ENCODE results near the gene PTPRN.
"Not testable (repeated sequence)": the region's sequence is repeated elsewhere in the genome, so short reads cannot be mapped to it uniquely, and the experiment has no call there.

The PTPRN gene

DNA sequence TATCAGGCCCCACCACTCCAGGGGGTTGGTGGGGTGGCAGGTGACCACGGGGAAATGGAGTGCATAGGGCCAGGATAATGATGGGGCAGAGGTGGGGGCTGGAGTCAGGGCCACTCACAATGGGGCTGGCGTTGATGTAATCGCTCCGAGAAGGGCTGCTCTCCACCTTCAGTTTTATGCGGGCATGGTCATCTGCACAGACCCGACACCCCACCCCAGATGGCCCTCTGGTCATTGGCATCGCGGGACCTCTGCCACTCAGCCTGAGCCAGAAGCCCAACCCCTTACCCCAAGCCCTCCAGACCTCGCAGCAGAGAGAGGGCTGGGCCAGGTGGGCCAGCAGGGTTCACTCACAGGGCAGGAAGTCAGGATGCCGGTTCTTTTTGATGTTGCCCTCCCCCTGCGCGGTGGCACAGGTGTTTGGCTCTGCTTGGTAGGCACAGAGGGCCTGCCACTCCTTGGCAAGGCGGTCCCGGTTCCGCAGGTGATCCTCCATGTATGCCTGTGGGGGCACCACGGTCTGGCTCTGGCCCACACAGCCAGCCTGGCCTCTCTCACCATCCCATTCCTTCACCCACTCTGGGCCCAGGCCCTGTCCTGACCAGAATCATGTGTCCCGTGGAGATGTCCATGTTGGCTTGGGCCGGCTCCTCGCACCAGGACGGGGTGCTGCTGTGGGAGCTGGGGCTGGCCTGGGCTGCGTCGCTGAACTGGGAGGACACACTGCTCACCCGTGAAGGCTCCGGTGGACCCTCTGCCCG is 12.4 kb downstream of the PTPRN start:
- Mint-ChIP-seq H3K36me3 (ENCODE audit: low read depth) (no peaks in the 10 kb centered on the region), H3K9me3 (no peaks in the 10 kb centered on the region), H3K4me3 (no peak overlapping the region), H3K27me3 (ENCODE audit: low read depth) (peaks cover 17% of the 10 kb centered on the region), H3K27ac (no peak overlapping the region), H3K4me1 (ENCODE audit: low read depth) (peaks cover 17% of the 10 kb centered on the region)

DNA sequence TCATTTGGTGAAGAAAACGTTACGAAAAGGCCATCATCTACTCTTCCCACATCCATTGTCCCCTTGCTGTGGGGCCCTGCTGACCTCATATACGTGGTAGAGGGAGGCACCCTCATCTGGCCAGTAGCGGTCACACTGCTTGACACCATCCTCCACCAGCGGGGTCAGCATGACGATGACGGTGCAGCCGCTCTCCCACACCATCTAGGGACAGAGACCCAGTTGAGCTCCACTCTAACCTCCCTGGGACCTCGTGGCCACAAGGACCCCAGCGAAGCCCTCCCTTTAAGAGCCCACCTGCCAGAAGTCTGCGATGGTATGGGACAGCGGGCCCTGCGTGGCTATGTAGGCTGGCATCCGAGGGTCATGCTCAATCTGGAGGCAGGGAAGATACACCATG is 13.1 kb downstream of the PTPRN start:
- H3K36me3 Mint-ChIP-seq (ENCODE audit: low read depth), result no peaks in the 10 kb centered on the region
- H3K9me3 Mint-ChIP-seq, result no peaks in the 10 kb centered on the region
- peaks cover 13% of the 10 kb centered on the region for H3K27me3 Mint-ChIP-seq (ENCODE audit: low read depth)
- H3K4me1 Mint-ChIP-seq (ENCODE audit: low read depth), result peaks cover 17% of the 10 kb centered on the region
- no peak overlapping the region for H3K27ac Mint-ChIP-seq
- H3K4me3 Mint-ChIP-seq, result no peak overlapping the region

DNA sequence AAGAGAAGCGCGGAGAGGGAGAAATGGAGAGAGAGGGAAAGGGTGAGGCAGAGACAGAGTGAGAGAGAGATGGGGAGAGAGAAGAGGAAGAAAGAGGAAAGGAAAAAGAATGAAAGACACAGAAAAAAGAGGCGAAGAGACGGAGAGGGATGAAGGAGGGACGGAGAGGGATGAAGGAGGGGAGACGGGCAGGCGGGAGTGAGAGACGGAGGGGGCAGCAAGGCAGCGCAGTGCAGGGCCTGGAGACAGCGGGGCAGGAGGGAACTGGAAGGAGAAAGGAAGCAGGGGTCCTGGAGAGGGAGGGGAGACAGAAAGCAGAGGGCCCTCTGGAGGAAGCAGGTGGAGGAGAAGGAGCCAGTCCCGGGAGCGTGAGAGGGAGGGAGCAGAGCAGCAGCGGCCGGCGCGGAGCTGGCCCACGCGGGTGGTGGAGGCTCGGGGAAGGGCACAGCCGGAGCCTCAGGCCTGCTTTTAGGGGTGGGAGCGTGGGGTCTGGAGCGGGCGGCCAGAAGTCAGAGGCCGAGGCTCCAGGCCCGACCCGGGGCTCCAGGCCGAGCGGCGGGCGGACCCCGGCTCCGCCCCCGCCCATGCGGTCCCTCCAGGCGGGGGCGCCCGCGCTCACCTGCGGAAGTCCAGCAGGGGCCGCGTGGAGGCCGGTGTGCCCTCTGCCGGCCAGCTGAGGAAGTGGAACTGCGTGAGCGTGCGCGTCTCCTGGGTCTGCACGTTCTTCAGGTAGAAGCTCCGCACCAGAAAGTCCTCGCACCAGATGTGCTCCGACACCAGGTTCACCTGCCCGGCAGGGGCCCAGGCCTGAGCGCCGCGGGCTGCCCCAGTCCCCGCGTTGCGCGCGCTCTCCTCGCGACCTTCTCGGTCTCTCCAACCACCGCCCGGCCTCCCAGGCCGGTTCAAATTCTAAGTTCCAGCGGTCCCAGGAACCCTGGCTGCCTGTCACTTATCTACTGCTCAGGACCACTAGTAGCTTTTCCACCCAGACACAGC is 14.5 kb downstream of the PTPRN start:
- H3K36me3 Mint-ChIP-seq (ENCODE audit: low read depth), result no peaks in the 10 kb centered on the region
- no peaks in the 10 kb centered on the region for H3K27me3 Mint-ChIP-seq (ENCODE audit: low read depth)
- H3K9me3 Mint-ChIP-seq, result no peaks in the 10 kb centered on the region
- H3K4me3 Mint-ChIP-seq, result peak overlapping the region; percentile 85
- H3K27ac Mint-ChIP-seq, result peak overlapping the region; percentile 81
- H3K4me1 Mint-ChIP-seq (ENCODE audit: low read depth), result peaks cover 17% of the 10 kb centered on the region

DNA sequence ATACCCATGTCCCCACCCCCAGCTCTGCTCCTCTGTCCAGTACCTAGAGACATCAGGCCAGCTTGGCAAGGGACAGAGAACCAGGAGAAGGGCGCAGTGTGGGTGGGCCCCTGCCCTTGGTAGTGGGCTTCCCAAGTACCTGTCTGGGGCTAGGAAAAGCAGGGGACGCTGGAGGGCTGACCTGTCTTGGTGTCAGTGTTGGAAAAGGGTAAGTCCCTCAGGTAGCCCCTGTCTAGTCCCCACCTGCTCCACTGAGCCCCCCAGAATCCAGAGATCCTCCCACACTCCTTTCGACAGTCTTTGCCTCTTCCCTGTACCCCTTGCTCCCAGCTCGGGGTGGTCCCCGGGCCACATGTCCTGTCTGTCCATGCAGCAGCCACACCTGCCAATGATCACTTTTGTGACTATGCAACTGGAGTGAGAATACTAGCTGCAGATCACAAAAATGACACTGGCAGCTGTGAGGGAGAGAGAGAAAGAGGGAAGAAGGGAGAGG is 15.4 kb downstream of the PTPRN start:
- Mint-ChIP-seq H3K27ac (peak overlapping the region; percentile 81), H3K4me3 (peak overlapping the region; percentile 85), H3K27me3 (ENCODE audit: low read depth) (no peaks in the 10 kb centered on the region), H3K4me1 (ENCODE audit: low read depth) (peaks cover 14% of the 10 kb centered on the region), H3K36me3 (ENCODE audit: low read depth) (no peaks in the 10 kb centered on the region), H3K9me3 (no peaks in the 10 kb centered on the region)

DNA sequence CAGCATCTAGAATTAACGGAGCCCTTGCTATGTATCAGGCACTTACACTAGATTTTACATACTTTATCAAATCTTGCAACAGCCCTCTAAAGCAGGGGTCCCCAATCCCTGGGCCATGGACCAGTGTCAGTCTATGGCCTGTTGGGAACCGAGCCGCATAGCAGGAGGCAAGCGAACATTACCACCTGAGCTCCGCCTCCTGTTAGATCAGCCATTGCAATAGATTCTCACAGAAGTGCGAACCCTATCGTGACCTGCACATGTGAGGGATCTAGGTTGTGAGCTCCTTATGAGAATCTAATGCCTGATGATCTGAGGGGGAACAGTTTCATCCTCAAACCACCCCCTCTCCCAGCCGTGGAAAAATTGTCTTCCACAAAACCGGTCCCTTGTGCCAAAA is 16.6 kb downstream of the PTPRN start:
- H3K27ac Mint-ChIP-seq, result no peak overlapping the region
- H3K27me3 Mint-ChIP-seq (ENCODE audit: low read depth), result no peaks in the 10 kb centered on the region
- no peaks in the 10 kb centered on the region for H3K36me3 Mint-ChIP-seq (ENCODE audit: low read depth)
- H3K4me3 Mint-ChIP-seq, result no peak overlapping the region
- H3K4me1 Mint-ChIP-seq (ENCODE audit: low read depth), result peaks cover 13% of the 10 kb centered on the region
- no peaks in the 10 kb centered on the region for H3K9me3 Mint-ChIP-seq

DNA sequence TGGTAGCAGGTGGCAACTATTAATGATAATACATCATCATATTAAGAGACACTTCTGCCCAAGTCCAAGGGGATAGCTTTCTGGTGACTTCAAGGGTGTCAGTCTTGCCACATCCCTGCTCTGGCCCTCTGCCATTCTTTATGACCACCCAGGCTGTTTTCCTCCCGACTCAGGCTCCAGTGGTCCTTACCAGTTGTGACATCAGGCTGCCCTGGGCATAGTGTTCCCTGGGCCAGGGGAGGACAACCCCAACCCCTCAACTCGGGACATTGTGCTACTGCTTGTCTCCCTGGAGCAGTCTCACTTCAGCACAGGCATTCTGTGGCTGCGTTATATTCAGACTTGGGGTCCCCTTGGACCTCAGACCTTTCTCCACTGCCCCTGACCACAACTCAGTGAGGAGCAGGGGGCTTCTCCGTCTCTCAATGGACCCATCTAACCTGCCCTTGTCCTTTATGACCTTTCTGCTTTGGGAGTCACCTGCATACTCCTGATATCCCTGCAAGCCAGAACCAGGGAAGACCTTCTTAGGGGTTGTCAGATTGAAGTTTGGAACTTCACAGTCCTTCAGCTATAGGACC is 17.2 kb downstream of the PTPRN start:
- Mint-ChIP-seq H3K9me3 (no peaks in the 10 kb centered on the region), H3K4me1 (ENCODE audit: low read depth) (peaks cover 13% of the 10 kb centered on the region), H3K27me3 (ENCODE audit: low read depth) (no peaks in the 10 kb centered on the region), H3K4me3 (no peak overlapping the region), H3K27ac (no peak overlapping the region), H3K36me3 (ENCODE audit: low read depth) (no peaks in the 10 kb centered on the region)

DNA sequence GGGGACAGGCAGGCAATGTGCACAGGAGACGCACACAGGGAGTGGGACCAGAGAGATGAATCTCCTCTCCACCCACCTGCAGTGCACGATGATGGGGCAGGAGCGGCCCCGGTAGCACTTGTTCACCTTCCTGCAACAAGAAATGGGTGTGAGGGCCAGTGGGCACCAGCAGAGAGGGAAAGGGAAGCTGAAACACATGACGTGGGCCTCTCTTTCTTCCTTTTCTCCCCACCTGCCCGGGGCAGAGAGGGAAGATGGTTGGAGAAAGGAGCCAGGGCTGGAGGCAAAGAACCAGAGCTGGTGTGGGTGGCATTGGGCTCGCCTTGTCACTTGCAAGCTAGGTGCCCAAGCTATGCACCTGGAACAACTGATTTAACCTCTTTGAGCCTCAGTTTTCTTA is 17.8 kb downstream of the PTPRN start:
- H3K27me3 Mint-ChIP-seq (ENCODE audit: low read depth), result no peaks in the 10 kb centered on the region
- no peaks in the 10 kb centered on the region for H3K36me3 Mint-ChIP-seq (ENCODE audit: low read depth)
- H3K4me1 Mint-ChIP-seq (ENCODE audit: low read depth), result peaks cover 13% of the 10 kb centered on the region
- H3K27ac Mint-ChIP-seq, result no peak overlapping the region
- H3K4me3 Mint-ChIP-seq, result no peak overlapping the region
- no peaks in the 10 kb centered on the region for H3K9me3 Mint-ChIP-seq

DNA sequence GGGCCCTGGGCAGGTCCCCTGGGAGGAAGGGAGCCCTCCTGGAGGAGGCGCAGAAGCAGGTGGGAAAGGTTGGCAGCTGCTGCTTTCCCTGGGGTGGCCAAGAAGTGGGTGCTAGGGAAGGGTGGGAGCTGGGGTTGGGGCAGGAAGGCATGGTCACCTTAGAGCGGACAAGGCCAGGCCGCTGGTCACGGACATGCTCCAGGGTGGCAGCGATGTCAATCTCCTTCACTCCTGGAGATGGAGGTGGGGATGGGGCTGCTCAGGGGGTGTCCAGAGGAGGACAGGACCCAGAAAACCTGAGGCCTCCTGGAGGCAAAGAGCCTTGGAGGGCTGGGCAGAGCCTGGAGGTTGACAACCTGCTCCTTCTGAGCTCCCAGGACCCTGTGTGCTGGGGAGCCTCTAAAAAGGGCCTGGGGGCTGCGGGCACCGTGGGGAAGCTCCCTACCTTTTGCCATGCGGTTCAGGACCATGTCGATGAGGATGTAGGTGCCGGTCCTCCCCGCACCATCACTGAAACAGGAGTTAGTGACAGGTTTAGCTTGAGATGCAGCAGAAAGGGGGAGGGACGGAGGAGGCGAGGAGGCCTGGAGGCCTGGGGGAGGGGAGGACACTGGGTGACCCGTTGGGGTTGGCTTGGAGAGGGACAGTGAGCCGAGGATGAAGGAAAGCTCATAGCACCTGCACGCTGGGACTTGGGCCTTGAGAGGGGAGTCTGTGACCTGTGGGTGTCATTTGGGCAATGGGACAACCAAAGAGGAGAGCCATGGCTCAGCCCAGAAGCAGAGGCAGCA is 18.6 kb downstream of the PTPRN start:
- H3K4me3 Mint-ChIP-seq, result no peak overlapping the region
- no peak overlapping the region for H3K27ac Mint-ChIP-seq
- peaks cover under 1% of the 10 kb centered on the region for H3K36me3 Mint-ChIP-seq (ENCODE audit: low read depth)
- H3K4me1 Mint-ChIP-seq (ENCODE audit: low read depth), result peaks cover 11% of the 10 kb centered on the region
- H3K27me3 Mint-ChIP-seq (ENCODE audit: low read depth), result no peaks in the 10 kb centered on the region
- H3K9me3 Mint-ChIP-seq, result no peaks in the 10 kb centered on the region

DNA sequence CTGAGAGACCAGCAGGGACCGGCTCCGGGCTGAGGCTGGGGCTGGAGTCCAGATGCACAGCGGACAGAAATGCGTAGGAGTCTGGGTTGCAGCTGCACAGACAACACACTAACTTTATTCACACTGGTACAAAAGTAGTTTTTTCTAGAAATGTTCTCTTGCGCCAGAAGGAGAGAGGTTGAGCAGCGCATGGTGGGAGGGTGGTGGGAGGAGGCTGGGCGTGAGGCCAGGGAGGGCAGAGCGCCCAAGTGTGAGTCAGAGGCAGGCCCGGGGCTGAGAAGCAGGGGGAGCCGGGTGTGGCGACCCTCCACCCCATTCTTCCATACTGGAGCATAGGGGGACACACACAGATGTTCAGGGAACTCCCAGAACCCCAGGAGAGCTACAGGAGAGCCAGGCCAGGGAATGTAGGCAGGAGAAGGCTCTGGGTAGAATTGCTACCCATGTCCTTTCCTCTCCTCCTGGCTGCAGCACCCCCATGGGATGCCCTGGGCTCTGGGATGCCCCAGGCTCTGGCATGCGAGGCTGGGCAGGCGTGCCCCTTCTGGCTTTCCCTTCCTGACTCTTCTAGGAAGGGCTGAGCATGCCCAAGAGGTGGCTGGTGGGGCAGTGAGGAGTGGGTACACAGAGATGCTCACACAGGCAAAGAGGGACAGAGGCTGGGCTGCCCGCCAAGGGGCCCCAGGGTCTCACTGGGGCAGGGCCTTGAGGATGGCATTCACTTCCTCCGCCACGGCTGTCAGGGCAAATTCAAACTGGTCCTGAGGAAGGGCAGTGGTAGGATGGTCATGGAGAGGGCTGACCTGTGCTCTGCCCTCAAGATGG is 19.5 kb downstream of the PTPRN start:
- no peak overlapping the region for H3K27ac Mint-ChIP-seq
- H3K27me3 Mint-ChIP-seq (ENCODE audit: low read depth), result no peaks in the 10 kb centered on the region
- H3K36me3 Mint-ChIP-seq (ENCODE audit: low read depth), result peaks cover 3% of the 10 kb centered on the region
- H3K4me1 Mint-ChIP-seq (ENCODE audit: low read depth), result peaks cover 7% of the 10 kb centered on the region
- H3K4me3 Mint-ChIP-seq, result no peak overlapping the region
- no peaks in the 10 kb centered on the region for H3K9me3 Mint-ChIP-seq

DNA sequence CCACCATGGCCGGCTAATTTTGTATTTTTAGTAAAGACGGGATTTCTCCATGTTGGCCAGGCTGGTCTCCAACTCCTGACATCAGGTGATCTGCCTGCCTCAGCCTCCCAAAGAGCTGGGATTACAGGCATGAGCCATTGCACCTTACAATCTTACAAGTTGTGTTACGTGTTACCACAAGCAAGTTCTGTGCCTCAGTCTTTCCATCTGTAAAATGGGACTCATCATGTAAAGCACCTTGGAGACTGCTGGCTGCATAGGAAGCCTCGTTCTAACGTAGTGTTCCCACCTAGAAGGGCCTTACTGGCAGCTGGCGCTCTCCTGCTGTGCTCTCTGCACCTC is 20.0 kb downstream of the PTPRN start:
- Mint-ChIP-seq H3K27ac (no peak overlapping the region), H3K36me3 (ENCODE audit: low read depth) (peaks cover 3% of the 10 kb centered on the region)

DNA sequence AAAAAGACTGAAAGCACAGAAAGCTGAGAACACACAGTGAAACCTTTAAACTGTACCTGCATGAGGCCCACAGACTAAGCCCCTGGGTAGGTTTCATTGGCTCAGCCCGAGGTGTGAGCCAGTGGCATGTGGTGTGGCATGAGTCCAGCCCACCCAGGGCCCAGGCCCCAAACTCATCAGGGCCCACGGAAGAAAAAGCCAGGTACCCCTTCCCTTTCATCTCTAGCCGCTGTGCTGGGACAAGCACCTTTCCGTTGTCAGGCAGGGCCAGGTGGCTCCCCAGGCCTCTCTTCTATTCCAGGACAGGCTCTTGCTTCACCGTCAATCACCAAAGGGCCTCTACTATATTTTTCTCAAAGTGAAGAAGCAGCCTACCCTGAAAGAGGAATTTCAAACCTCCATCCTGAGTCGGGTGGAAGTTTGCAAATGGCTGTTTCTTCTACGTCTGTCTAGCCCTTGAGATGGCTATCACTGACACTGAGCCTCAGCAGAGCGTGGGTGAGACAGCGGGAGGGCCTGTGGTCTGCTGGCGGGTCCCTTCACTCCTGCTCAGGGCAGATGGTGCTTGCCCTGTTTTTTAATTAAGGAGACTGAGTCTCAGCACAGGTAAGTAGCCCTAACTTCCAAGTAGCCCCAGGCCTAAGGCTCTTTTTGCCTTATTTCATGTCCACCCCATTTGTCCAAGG is 21.5 kb downstream of the PTPRN start:
- no peaks in the 10 kb centered on the region for H3K9me3 Mint-ChIP-seq
- H3K4me1 Mint-ChIP-seq (ENCODE audit: low read depth), result peaks cover 1% of the 10 kb centered on the region
- H3K36me3 Mint-ChIP-seq (ENCODE audit: low read depth), result peaks cover 6% of the 10 kb centered on the region
- no peak overlapping the region for H3K27ac Mint-ChIP-seq
- H3K4me3 Mint-ChIP-seq, result no peak overlapping the region
- no peaks in the 10 kb centered on the region for H3K27me3 Mint-ChIP-seq (ENCODE audit: low read depth)

More for the DNA sequence above, 20.0 kb downstream of the PTPRN start:
- no peaks in the 10 kb centered on the region for H3K9me3 Mint-ChIP-seq
- no peaks in the 10 kb centered on the region for H3K27me3 Mint-ChIP-seq (ENCODE audit: low read depth)
- H3K4me3 Mint-ChIP-seq, result no peak overlapping the region
- peaks cover 4% of the 10 kb centered on the region for H3K4me1 Mint-ChIP-seq (ENCODE audit: low read depth)

DNA sequence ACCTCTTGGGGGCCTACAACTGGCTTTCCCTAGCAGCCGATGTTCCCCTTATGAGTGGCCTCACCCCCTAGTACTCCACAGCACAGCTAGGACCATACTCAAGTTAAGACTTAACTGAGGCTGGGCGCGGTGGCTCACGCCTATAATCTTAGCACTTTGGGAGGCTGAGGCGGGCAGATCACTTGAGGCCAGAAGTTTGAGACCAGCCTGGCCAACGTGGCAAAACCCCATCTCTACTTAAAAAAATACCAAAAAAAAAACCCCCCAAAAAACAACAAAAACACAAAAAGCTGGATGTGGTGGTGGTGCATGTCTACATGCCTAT is 22.1 kb downstream of the PTPRN start:
- not testable (repeated sequence) for H3K4me1 Mint-ChIP-seq (ENCODE audit: low read depth); H3K4me3 Mint-ChIP-seq; H3K27ac Mint-ChIP-seq; H3K27me3 Mint-ChIP-seq (ENCODE audit: low read depth); H3K9me3 Mint-ChIP-seq; H3K36me3 Mint-ChIP-seq (ENCODE audit: low read depth)

DNA sequence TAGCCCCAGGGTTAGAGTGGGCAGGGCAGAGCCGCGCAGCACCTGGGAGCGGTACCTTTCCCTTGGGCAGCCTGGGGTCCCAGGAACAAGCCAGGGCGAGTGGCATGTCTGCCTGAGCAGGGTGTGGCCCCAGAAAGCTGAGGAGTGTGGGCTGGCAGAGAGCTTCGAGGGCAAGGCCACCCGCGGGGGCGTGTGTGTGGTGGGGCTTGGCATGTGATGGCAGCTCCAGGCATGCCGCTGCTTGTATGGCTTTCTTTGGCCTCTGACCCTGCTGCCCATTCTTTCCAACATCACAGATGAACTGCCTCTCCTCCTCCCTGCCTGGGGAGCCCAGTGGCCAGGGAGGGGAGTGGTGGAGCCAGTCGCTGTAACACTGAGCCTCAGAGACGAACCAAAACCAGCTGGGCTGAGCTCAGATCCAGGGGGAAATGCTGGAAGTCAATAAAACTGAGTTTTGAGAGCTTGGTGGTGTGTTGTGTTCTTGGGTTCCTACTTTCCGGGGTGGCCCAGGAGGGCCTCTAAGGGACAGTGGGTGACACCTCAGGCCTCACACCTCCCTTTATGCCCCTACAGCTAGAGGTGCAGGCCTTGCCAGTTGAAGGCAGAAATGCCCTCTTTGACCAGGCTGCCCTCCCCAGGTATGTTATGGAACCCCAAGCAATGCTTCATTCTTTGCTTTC is 22.6 kb downstream of the PTPRN start:
- H3K36me3 Mint-ChIP-seq (ENCODE audit: low read depth), result peaks cover 8% of the 10 kb centered on the region
- no peaks in the 10 kb centered on the region for H3K9me3 Mint-ChIP-seq
- H3K4me1 Mint-ChIP-seq (ENCODE audit: low read depth), result peaks cover 3% of the 10 kb centered on the region
- no peak overlapping the region for H3K4me3 Mint-ChIP-seq
- no peaks in the 10 kb centered on the region for H3K27me3 Mint-ChIP-seq (ENCODE audit: low read depth)
- H3K27ac Mint-ChIP-seq, result no peak overlapping the region

Data from T-helper 1 cell treated with Interleukin-12 subunit alpha and Interleukin-12 subunit beta and Interleukin-4 antibody, amounts not matched to agents 30 μg/mL and 1 μg/mL, for 36 hours (primary cell).